GM03348 (cell line): ENCODE measurements around the gene MCHR1.
A peak's percentile ranks its signal among the peaks of the same experiment; 100 is the strongest.

Experiments
- DNase-seq: peaks from one replicate; pipeline ENCODE4 v3.0.0; 2012; ENCODE audit warnings: low spot score

The MCHR1 gene, protein sequence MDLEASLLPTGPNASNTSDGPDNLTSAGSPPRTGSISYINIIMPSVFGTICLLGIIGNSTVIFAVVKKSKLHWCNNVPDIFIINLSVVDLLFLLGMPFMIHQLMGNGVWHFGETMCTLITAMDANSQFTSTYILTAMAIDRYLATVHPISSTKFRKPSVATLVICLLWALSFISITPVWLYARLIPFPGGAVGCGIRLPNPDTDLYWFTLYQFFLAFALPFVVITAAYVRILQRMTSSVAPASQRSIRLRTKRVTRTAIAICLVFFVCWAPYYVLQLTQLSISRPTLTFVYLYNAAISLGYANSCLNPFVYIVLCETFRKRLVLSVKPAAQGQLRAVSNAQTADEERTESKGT

GRCh38 chr22:40679249-40679963 lies at the start of gene MCHR1:
Gene MCHR1 (plus strand): TSS chr22:40679484. CDS start chr22:40679653, 169 bp downstream.
- DNase-seq = peak; percentile 38

DNA sequence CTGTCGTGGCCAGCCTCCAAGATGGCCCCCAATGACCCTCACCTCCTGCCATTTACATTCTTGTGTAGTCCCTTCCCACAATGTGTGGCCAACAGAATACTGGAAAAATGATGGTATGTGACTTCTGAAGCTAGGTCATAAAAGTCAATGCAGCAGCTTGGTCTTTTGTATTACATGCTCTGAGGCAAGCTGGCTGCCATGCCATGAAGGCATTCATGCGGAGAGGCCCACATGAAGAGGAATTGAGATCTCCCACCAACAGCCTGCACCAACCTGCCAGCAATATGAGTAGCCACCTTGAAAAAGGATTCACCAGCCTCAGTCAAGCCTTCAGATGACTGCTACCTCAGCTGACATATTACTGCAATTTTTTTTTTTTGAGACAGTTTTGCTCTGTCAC lies 47.4 kb upstream of the MCHR1 start:
- no peak for DNase-seq

- no peak for DNase-seq
These were observed 46.2 kb upstream of the MCHR1 start for GRCh38 chr22:40633036-40633435.

DNA sequence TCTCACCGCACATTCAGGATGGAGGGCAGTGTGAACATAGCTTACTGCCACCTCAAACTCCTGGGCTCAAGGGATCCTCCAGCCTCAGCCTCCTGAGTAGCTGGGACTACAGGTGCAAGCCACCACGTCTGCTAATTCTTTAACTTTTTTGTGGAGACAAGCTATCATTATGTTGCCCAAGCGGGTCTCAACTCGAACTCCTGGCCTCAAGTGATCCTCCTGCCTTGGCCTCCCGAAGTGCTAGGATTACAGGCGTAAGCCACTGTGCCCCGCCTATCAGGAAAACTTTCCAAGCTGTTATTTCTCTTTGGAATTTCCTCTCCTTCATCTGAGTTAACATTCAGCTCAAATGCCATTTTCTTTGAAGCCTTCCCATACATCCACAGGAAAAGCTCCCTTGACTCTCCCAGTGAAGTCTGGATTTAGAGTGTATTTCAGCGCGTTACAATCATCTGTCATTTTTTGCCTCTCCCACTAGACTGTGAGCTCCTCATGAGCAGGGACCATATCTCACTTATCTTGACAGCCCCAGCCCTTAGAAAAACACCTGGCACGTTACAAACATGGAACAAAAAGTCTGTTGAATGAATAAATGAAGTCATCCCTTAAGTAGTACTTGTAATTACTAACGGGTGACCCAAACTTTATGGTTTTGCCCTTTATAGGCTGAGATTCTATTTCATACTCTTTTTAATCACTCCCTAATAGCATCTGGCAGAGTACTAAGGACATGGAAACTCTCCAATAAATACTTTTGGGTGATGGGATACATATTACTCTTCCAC lies 45.0 kb upstream of the MCHR1 start:
- DNase-seq = no peak

GRCh38 chr22:40635043-40635939 lies 44.0 kb upstream of the MCHR1 start:
- DNase-seq = peak; percentile 20

GRCh38 chr22:40635940-40636379 lies 43.3 kb upstream of the MCHR1 start:
- no peak for DNase-seq

DNA sequence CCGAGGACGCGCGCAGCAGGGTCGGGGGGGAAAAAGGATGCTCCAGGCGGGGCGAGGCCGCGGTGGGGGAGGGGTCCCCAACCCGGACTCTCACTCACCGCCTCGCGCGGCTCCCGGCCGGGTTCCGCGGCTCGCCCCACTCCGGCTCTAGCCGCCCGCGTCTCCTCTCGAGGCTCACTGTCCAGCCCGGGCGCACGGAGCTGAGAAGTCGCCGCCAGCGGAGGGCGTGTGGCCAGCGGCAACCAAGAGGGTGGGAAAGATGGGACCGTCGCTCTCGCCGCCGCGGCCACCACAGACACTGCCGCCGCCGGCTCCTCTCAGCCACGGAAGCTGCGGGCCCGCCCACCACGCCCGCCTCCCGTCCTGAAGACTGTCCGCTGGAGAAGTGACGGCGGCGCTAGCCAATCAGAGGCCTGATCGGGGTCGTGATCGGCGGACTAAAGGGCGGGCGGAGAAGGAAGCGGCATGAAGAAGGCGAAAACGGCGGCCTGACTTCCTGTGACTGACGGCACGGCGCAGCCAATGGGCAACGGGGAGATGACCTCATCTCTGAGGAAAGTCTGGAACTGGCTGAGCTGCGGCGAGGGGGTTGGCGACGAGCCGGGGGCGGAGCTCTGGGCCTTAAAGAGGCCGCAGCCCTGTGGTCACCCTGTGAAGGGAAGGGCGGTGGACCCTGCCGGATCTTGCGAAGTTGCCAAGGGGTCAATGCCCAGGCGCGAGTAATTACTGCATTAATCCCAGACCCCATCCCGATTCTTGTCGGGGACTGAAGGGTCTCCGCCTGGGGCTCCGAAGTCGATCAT lies 42.7 kb upstream of the MCHR1 start, which contains the start of gene MRTFA:
Gene MRTFA (minus strand): TSS at position 340 of the 803 bp plus-strand sequence.
- peak; percentile 98 for DNase-seq

DNA sequence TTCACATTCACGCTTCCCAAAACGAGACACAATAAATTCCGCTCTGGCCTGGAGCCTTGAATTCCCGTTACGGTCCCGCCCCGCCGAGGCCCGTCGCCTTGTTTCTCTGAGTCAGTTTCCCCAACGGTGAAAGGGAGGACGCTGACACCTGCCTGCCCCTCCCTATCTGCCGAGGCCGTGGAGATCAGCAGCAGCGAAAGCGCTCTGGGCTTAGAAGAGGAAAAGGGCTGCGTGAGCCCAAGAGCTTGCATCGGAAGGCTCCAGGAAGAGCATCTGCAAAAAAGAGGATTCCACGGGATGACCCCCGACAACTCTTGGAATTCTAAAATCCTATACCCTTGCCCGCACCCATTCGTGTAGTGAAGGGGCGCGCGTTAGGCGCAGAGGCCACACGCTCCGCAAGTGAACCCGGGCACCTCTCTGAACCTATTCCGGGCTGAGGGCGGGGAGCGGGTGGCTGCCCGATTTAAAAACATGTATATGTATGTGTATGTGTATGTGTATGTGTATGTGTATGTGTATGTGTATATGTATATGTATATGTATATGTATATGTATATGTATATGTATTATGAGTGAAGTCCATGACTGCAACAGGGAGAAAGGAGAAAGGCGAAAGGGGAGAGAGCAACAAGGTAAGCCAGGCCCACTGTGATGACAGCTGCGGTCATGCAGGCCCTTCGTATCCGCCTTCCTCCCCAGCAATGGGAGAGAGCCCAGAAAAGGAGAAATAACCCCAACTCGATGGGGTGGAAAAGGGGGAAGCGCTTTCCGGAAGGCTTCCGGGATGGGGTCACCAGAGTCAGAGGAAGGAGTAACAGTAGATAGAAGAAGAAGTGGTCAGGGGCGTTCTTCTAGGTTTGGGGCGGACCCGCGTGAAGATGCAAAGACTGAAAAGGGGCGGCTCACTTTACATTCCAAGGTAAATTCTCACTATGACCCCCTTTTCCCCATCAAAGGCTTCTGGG lies 41.8 kb upstream of the MCHR1 start:
- DNase-seq = peak; percentile 55

- DNase-seq = no peak
These were observed 41.0 kb upstream of the MCHR1 start for GRCh38 chr22:40638261-40638660.

GRCh38 chr22:40641269-40641668 lies 38.0 kb upstream of the MCHR1 start:
- no peak for DNase-seq

DNA sequence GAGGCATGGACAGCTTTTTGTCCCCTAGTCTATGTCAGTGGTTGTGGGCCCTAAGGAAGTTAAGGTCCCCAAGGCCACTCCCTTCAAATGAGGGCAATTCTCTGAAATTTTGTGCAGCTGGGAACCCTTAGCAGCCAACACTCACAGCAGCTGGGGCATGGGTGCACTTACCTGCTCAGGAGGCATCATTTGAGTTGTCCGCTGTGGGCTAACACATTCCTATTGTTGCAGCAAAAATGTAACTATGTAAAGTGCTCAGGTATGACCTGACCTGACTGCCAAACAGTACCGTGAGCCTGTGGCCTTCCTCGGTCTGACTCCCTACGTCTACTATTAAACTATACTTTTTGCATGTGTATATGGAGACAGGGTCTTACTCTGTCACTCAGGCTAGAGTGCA lies 37.0 kb upstream of the MCHR1 start:
- no peak for DNase-seq

DNA sequence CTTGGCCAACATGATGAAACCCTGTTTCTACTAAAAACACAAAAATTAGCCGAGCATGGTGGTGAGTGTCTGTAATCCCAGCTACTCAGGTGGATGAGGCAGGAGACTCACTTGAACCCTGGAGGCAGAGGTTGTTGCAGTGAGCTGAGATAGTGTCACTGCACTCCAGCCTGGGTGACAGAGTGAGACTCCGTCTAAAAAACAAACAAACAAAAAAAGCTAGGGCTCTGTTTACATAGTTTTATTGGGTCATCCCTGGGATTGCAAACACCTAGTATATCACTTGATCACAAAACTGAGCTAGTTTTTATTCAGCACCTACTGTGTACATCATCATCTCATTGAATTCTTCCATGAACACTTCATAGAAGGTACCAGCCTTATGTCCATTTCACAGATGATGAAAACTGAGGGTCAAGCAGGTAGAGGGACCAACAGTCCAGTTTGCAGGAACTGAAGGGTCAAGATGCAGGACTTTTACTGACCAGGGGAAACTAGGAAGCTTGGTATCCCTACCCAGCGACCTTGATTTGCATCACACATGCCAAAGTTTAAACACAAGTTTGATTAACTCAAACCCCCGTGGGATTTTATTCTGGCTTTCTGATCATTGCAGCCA lies 33.6 kb upstream of the MCHR1 start:
- DNase-seq = no peak

DNA sequence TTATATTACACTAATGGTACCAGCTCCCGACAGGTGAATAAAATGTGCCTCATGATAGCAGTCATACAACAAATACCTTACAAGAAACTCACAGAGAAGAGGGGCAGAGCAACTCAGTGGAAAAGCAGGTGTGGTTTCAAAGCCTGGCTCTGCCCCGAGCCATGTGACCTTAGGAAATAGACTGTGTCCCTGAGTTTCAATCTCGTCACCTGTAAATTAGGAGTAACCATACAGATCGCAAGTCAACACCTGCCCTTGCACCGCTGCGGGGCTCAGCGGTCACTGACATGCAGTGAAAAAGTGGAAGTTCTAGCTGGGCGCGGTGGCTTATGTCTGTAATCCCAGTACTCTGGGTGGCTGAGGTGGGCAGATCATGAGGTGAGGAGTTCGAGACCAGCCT lies 30.9 kb upstream of the MCHR1 start:
- no peak for DNase-seq

DNA sequence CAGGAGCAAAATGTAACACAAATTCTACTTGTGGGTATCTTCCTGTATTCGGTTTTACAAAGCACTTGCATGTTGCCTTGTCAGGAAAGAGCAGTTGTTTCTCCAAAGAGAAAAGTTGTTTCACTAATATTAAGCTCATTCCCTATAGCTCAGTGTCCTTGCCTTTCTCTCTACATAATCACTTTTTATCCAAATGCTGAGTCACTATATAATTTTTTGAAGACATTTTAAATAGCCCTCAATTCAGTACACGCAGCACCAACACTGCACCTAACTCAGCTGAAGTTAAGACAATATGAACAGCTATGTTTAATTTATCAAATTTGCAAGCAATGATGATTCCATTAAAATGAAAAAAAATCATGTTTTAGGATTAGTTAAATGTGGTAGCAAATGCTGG lies 28.2 kb upstream of the MCHR1 start:
- DNase-seq = no peak

- peak; percentile 95 for DNase-seq
These were observed 27.5 kb upstream of the MCHR1 start for GRCh38 chr22:40651563-40652501.

DNA sequence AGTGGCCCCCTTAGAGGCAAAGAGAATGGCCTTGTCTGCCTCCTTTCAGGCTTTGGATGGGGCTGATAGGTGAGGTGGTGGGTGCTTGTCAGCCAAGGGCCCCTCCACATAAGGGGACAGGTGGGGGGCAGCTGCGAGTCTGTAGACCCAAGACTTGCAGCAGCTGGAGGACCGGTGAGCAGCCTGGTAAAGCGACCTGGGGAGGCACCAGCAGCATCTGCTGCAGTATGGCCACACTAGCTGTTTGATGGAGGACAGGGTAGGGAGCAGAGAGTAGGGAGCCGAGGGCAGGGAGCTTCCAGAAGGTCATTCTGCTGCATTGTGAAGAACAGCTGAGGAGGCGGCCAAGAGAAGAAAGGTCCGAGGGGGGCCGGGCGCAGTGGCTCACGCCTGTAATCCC lies 25.9 kb upstream of the MCHR1 start:
- DNase-seq = no peak

GRCh38 chr22:40654522-40655167 lies 24.6 kb upstream of the MCHR1 start:
- peak; percentile 73 for DNase-seq
